Smooth muscle cell of the coronary artery (primary cell): ENCODE measurements around the gene AHSP. TPM values are rescaled to one million over a fixed set of nuclear protein-coding genes. Genes with fewer than 3 reads are reported as not detected.

Source experiments
- total RNA-seq: library from RNA; depleted of rRNA; stranded (reverse); fragments of >200 nt; gene quantifications from 2 replicates; pipeline ENCODE4 v1.2.3, GENCODE V29; 2014; ENCODE audit warnings: low replicate concordance

AHSP gene, protein sequence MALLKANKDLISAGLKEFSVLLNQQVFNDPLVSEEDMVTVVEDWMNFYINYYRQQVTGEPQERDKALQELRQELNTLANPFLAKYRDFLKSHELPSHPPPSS
- total RNA-seq, result not detected in 2 replicates

DNA sequence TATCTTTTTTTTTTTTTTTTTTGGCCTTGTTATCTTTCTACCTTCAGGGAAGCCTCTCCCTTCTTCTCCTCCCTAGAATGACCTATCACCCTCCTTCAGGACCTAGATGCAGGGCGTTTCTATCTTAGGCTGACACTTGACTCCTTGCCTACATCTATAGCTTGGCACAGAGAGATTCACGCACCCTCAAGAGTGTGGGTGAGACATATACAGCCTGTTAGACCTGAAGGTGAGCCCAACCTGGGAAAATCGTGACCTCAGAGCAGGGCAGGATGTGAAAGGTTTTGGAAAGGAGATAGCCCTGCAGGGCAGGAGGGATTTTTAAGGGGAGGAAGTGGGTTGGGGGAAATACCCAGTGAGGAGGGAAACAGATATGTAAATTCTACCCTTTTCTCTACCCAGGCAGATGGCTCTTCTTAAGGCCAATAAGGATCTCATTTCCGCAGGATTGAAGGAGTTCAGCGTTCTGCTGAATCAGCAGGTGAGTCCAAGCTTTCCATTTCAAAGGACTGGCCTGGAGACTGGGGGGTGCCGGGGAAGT is at the start of gene AHSP:
Gene AHSP (plus strand): TSS at position 167 of the 541 bp plus-strand sequence. CDS start 240 bp downstream, at position 407.

DNA sequence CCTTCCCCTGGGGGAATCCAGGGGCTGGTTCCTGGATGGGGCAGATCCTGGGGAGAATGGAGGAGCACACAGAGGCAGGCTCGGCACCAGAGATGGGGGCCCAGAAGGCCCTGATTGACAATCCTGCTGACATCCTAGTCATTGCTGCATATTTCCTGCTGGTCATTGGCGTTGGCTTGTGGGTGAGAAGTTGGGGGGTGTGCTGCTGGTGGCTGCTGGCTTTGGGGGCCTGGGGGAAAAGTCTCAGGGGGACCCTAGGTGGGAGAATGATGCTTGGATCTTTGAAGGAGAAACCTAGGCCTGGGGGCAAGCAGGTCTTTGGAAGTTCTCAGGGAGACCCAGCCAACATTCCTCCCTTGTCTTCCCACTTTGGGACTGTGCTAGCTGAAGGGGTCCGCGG is 44.6 kb upstream of the AHSP start, which contains the start of gene SLC5A2:
Gene SLC5A2 (plus strand): TSS at position 43 of the 400 bp plus-strand sequence. CDS start 14 bp downstream, at position 57.

DNA sequence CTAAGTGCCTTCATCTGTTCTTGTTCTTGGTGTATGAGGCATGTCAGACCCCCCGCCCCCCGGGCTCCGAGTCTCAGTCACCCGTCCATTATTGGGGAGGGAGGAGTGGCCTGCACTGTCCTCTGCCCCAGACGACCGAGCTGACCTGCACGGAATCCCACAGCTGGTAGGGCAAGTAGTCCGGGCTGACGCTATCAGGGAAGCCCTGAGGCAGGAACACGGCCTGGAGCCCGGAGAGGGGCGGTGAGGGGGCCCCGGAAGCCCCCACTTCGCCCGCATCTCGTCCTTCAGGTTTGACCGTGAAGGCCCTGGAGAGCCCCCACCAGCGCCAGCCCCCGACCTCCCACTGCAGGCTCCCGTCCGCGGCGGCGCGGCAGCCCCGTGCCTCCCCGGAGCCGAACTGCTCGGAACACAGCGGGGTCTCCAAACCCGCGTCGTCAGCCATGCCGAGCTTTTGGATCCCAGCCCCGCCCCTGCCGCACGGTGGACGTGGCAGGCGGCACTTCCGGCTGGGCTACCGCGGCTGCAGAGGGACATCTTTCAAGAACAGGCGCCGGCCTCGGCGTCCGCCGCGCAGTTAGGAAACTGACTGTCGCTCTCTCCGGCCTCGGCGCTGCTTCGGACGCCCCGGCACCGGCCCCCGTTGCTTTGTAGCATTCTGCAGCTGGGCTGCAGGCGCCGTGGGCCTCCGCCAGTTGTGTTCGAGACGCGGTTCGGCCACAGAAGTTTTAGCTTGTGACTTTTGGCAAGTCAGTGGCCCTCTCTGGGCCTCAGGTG is 19.6 kb upstream of the AHSP start, which contains the start of gene RUSF1:
Gene RUSF1 (minus strand): TSS at position 463 of the 777 bp plus-strand sequence. CDS start 18 bp downstream, at position 445.

Other genes starting within 250 kb of the AHSP start
- under 0.01 TPM in 1 of 2 replicates, not detected in the other for gene ITGAX, start 172.7 kb upstream of the AHSP start, total RNA-seq
- not detected in 2 replicates for gene ITGAD, start 134.6 kb upstream of the AHSP start, total RNA-seq
- gene COX6A2, start 99.5 kb upstream of the AHSP start, total RNA-seq, result not detected in 2 replicates
- 0.15 and 0.23 TPM in 2 replicates for gene ZNF843, start 85.1 kb upstream of the AHSP start, total RNA-seq
- 5.1 and 7.7 TPM in 2 replicates for gene ARMC5, start 68.4 kb upstream of the AHSP start, total RNA-seq
- gene TGFB1I1, start 55.7 kb upstream of the AHSP start, total RNA-seq, result 3.3 and 30.2 TPM in 2 replicates
- under 0.01 and 0.15 TPM in 2 replicates for gene SLC5A2, start 44.8 kb upstream of the AHSP start, total RNA-seq
- gene RUSF1, start 19.5 kb upstream of the AHSP start, total RNA-seq, result 33.7 and 44.5 TPM in 2 replicates